ENCODE measurements around the gene FOXP4. TPM values are rescaled to one million over a fixed set of nuclear protein-coding genes. Genes with fewer than 3 reads are reported as not detected.
A peak's percentile ranks its signal among the peaks of the same experiment; 100 is the strongest.

The FOXP4 gene
- total RNA-seq, 1 donor from 2014 or later = 137 TPM

DNA sequence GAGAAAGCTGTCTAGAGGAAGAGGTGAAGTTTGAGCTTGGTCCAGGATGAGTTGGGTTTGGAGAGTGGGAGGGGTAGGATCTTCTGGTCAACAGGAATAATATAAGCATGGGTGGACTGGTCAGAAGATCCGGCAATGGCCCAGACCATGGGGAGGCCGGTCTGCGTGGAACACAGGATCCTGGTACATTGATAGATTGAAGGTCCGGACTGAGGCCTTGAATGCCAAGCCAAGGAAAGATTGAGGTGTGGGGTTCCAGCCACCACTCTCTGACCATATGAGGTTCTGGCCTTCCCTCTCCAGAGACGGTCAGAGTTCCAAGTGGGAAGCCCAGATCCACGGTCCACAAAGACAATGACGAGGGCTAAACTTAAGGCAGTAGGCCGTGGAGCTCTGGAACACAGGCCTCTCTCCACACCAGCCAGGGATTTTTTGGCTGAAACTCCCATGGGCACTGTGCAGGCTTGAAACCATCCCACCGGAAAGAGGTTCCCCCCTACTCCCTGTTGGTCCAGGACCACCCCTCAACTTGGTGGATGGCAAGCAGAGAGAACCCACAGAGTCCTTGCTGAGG lies 95.3 kb downstream of the FOXP4 start:
- H3K27ac Mint-ChIP-seq = no peak overlapping the region
- no peak for DNase-seq (ENCODE audit: low spot score, unreplicated experiment)
- H3K36me3 Mint-ChIP-seq (ENCODE audit: insufficient read depth) = peaks cover 6% of the 10 kb centered on the region
- peaks cover 27% of the 10 kb centered on the region for H3K4me1 Mint-ChIP-seq (ENCODE audit: low read depth)
- peaks cover 10% of the 10 kb centered on the region for H3K27me3 Mint-ChIP-seq
- H3K9me3 Mint-ChIP-seq (ENCODE audit: low read depth) = no peaks in the 10 kb centered on the region
- TF ChIP-seq CTCF (IDR thresholded peaks at IDR 0.05; ENCODE audit: unreplicated experiment) = no peak
- H3K4me3 Mint-ChIP-seq (ENCODE audit: low read depth) = peak overlapping the region; percentile 19

DNA sequence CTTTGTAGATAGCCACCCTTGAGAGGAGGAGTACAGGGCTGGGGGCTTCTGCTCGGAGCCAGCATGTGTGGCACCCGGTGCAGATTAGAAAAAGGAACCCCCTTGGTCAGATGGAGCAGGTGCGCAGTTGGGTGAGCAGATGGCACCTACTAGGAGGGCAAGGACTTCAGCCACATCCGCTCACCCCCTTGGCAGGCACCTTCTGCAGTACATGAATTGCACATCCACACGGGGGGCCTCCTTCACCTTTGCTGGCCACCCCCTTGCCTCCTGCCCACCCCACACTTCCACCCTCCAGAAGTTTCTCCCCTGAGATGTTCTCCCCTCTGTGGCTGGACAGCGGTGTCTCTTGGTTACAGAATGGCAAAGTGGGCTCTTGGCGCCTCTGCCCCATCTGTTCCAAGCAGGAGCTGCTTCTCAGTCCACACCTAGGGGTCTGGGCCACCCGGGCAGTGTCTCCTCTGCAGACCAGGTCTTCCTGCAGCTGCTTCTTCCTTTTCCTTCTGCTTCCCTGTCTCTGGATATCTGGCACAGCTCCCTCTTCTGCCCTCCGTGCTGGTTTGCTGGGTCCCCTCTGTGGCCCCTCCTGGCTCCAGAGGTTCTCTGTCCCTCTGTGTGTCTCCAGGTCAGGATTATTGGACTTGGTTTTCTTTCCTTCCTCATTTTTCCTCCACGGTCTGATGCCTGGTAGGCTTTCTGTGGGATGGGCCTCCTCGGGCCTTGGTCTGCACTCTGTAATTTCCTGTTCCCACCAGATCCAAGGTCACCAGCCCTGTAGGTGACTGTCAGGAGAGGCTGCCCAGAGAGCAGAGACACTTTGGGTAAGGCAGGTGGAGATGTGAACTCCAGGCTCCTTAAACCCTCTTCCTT lies 96.1 kb downstream of the FOXP4 start:
- Mint-ChIP-seq H3K4me1 (ENCODE audit: low read depth) (peaks cover 25% of the 10 kb centered on the region), H3K27ac (no peak overlapping the region), H3K4me3 (ENCODE audit: low read depth) (no peak overlapping the region), H3K9me3 (ENCODE audit: low read depth) (no peaks in the 10 kb centered on the region), H3K36me3 (ENCODE audit: insufficient read depth) (peaks cover 6% of the 10 kb centered on the region), H3K27me3 (peaks cover 7% of the 10 kb centered on the region)
- TF ChIP-seq CTCF (IDR thresholded peaks at IDR 0.05; ENCODE audit: unreplicated experiment) = no peak
- DNase-seq (ENCODE audit: low spot score, unreplicated experiment) = no peak

DNA sequence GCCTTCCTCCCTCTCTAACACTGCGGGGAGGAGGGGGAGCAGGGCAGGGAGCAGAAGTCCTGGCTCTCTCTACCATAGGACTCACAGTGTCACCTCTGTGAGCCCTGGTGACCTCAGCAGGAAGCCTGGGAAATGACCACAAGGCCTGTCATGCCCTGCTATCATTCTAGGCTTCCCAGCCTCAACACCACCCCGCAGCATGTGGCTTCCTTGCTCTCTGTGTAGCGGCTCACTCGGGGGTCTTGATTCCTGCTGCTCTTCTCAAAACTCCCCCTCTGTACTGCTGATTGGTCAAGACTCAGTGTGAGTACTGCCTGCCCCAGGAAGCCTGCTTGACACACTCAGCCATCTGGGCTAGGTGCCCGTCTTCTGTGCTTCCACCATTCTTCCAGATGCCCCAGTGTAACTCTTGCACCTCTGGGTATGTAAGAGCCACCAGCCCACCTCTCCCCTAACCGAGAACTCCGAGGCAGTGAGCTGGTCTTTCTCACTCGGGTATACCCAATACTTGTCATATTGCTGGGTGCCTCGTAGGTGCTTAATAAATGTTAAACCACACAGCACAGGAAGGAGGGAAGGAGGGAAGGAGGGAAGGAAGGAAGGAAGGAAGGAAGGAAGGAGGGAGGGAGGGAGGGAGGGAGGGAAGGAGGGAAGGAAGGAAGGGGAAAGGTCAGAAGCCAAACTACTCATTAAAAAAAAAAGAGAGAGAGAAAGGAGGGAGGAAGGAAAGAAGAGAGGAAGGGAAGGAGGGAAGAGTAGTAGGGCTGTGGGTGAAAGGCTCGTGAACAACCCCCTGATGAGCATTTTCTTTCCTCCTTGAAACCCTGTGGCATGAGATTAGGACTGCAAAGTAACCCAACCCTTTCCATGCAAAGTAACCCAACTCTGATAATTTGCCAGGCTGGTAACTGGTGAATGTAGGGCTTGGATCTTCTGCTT lies 97.0 kb downstream of the FOXP4 start:
- Mint-ChIP-seq H3K27ac (no peak overlapping the region), H3K36me3 (ENCODE audit: insufficient read depth) (peaks cover 8% of the 10 kb centered on the region), H3K9me3 (ENCODE audit: low read depth) (no peaks in the 10 kb centered on the region), H3K27me3 (peaks cover 3% of the 10 kb centered on the region), H3K4me3 (ENCODE audit: low read depth) (no peak overlapping the region), H3K4me1 (ENCODE audit: low read depth) (peaks cover 21% of the 10 kb centered on the region)
- TF ChIP-seq CTCF (IDR thresholded peaks at IDR 0.05; ENCODE audit: unreplicated experiment) = no peak
- DNase-seq (ENCODE audit: low spot score, unreplicated experiment) = no peak

DNA sequence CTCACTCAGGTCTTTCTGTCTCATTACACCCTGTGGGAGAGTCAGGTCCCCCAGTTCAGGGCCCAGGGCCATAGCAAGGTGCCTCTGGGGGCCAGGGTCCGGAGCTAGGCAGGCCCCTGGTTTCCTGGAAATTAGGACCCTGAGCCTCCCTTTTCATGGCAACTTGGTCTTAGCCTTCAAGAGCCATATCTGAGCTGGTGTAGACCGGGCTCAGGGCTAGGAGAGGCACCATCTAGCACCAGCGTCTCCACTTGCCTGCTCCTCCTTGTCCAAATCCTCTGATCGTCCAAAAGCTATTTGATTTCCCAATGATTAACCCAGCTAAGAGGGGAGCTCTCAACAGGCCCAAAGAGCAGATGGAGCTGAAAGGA lies 97.7 kb downstream of the FOXP4 start:
- no peak for DNase-seq (ENCODE audit: low spot score, unreplicated experiment)
- peaks cover 3% of the 10 kb centered on the region for H3K27me3 Mint-ChIP-seq
- H3K4me1 Mint-ChIP-seq (ENCODE audit: low read depth) = peaks cover 21% of the 10 kb centered on the region
- peaks cover 9% of the 10 kb centered on the region for H3K36me3 Mint-ChIP-seq (ENCODE audit: insufficient read depth)
- H3K9me3 Mint-ChIP-seq (ENCODE audit: low read depth) = no peaks in the 10 kb centered on the region
- H3K27ac Mint-ChIP-seq = no peak overlapping the region
- no peak for TF ChIP-seq CTCF (IDR thresholded peaks at IDR 0.05; ENCODE audit: unreplicated experiment)
- no peak overlapping the region for H3K4me3 Mint-ChIP-seq (ENCODE audit: low read depth)

DNA sequence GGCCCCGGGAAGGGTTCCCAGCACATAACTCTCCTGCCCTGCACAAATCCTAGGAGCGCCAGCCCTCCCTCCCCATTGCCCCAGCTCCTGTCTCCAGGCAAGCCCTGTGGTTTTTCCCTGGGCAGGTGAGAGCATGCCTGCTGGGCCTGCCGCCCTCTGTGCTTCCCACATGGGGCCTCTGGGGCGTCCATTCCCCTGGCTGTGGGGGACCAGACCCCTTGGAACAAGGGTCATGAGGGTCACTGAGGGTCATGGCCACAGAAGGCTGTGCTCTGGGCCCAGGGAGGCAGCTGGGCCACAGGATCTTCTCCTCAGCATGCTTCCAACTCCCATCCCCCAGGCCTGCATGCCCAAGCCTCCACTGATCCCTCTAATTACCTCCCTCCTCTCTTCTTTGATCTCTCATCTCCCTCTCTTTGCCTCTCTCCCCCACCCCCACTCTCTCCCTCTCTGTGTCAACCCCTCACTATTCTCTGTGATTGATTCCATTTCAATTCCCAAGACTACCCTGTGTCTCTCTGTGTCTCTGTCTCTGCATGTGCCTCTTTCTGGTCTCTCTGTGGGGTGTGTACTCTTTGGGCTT lies 98.2 kb downstream of the FOXP4 start:
- no peak overlapping the region for H3K4me3 Mint-ChIP-seq (ENCODE audit: low read depth)
- no peak for TF ChIP-seq CTCF (IDR thresholded peaks at IDR 0.05; ENCODE audit: unreplicated experiment)
- DNase-seq (ENCODE audit: low spot score, unreplicated experiment) = no peak
- no peaks in the 10 kb centered on the region for H3K9me3 Mint-ChIP-seq (ENCODE audit: low read depth)
- H3K27me3 Mint-ChIP-seq = peaks cover 3% of the 10 kb centered on the region
- no peak overlapping the region for H3K27ac Mint-ChIP-seq
- peaks cover 10% of the 10 kb centered on the region for H3K36me3 Mint-ChIP-seq (ENCODE audit: insufficient read depth)
- peaks cover 18% of the 10 kb centered on the region for H3K4me1 Mint-ChIP-seq (ENCODE audit: low read depth)
